H1 (cell line): ENCODE results near the gene BTBD9.

Experiments
- ATF3 ChIP-seq: IDR thresholded peaks from 2 replicates; pipeline ENCODE4 v1.6.1; 2011; ENCODE audit warnings: low read depth, mild to moderate bottlenecking, low read length; ENCODE audit not compliant: insufficient read depth
- CEBPB ChIP-seq: IDR thresholded peaks from 2 replicates; pipeline ENCODE4 v1.6.1; 2012; ENCODE audit warnings: low read depth, low read length
- CTCF ChIP-seq, 3 experiments: IDR thresholded peaks; 1 replicate in 2 of 3; 2 replicates in 1 of 3; pipeline versions ENCODE4 v1.5.1 to v1.6.1; 2011; ENCODE audit warnings: low read length in 3 of 3, mild to moderate bottlenecking in 3 of 3, inconsistent platforms in 2 of 3, low read depth in 1 of 3, moderate library complexity in 1 of 3; ENCODE audit not compliant: insufficient read depth in 1 of 3; ENCODE audit errors: control extremely low read depth in 1 of 3
- EGR1 ChIP-seq: IDR thresholded peaks from 2 replicates; pipeline ENCODE4 v1.6.1; 2011; ENCODE audit warnings: low read depth, low read length, borderline replicate concordance
- EZH2 ChIP-seq: fragments of 200-600 bp; sonication (generic); IDR thresholded peaks from 2 replicates; pipeline ENCODE4 v1.7.1; 2012; ENCODE audit warnings: low read depth, mild to moderate bottlenecking, moderate library complexity, low read length, inconsistent platforms; ENCODE audit not compliant: severe bottlenecking
- MAX ChIP-seq: IDR thresholded peaks from 2 replicates; pipeline ENCODE4 v1.6.1; 2012; ENCODE audit warnings: inconsistent platforms
- PHF8 ChIP-seq: fragments of 200-600 bp; sonication (generic); conservative IDR thresholded peaks from 2 replicates; pipeline ENCODE4 v1.7.1; 2012; ENCODE audit warnings: low read depth, mild to moderate bottlenecking, inconsistent platforms, low read length, moderate library complexity
- POLR2A ChIP-seq, 2 experiments: IDR thresholded peaks; 1 replicate in 1 of 2; 2 replicates in 1 of 2; pipeline ENCODE4 v1.6.1; 2011; ENCODE audit warnings: low read depth in 2 of 2, low read length in 2 of 2, mild to moderate bottlenecking in 2 of 2; ENCODE audit errors: control extremely low read depth in 1 of 2
- POLR2AphosphoS5 ChIP-seq: IDR thresholded peaks from 2 replicates; pipeline ENCODE4 v1.6.1; 2011; ENCODE audit warnings: low read depth, low read length
- RFX5 ChIP-seq: IDR thresholded peaks from 2 replicates; pipeline ENCODE4 v1.6.1; 2011; ENCODE audit warnings: low read depth, low read length, improper control_type of control experiment, borderline replicate concordance
- SP1 ChIP-seq: IDR thresholded peaks from 2 replicates; pipeline ENCODE4 v1.6.1; 2011; ENCODE audit warnings: low read depth, low read length
- TAF1 ChIP-seq: IDR thresholded peaks from 2 replicates; pipeline ENCODE4 v1.6.1; 2011; ENCODE audit warnings: mild to moderate bottlenecking, low read depth, low read length
- TCF12 ChIP-seq: IDR thresholded peaks from 2 replicates; pipeline ENCODE4 v1.6.1; 2011; ENCODE audit warnings: low read depth, mild to moderate bottlenecking, low read length
- YY1 ChIP-seq: IDR thresholded peaks from 2 replicates; pipeline ENCODE4 v1.6.1; 2011; ENCODE audit warnings: low read depth, mild to moderate bottlenecking, low read length

- no peak for TF ChIP-seq POLR2A (IDR thresholded peaks at IDR 0.05; ENCODE audit: control extremely low read depth in 1 of 2, low read depth in 2 of 2, low read length in 2 of 2)
- TF ChIP-seq EGR1 = no peak
- no peak for TF ChIP-seq TAF1
- no peak for TF ChIP-seq EZH2
- no peak for TF ChIP-seq RFX5
- no peak for TF ChIP-seq CTCF (IDR thresholded peaks at IDR 0.05; ENCODE audit: control extremely low read depth in 1 of 3, insufficient read depth in 1 of 3, low read depth in 1 of 3, low read length in 3 of 3)
- no peak for TF ChIP-seq PHF8
- TF ChIP-seq TCF12 = no peak
- TF ChIP-seq SP1 = no peak
- TF ChIP-seq POLR2AphosphoS5 = no peak
- TF ChIP-seq ATF3 = no peak
- no peak for TF ChIP-seq YY1
- TF ChIP-seq CEBPB = no peak
- no peak for TF ChIP-seq MAX
These were observed 349.5 kb downstream of the BTBD9 start for GRCh38 chr6:38290133-38290799.
